IPS-NIHi7 (cell line): Measurements from ENCODE around the gene DENND2A.
A peak's percentile ranks its signal among the peaks of the same experiment; 100 is the strongest.
"Not testable (repeated sequence)": the region's sequence is repeated elsewhere in the genome, so short reads cannot be mapped to it uniquely, and the experiment has no call there.

Experiments
- DNase-seq: peaks from one replicate; pipeline ENCODE4 v3.0.0; 2012; ENCODE audit warnings: mixed read lengths; ENCODE audit errors: extremely low spot score

DENND2A gene

DNA sequence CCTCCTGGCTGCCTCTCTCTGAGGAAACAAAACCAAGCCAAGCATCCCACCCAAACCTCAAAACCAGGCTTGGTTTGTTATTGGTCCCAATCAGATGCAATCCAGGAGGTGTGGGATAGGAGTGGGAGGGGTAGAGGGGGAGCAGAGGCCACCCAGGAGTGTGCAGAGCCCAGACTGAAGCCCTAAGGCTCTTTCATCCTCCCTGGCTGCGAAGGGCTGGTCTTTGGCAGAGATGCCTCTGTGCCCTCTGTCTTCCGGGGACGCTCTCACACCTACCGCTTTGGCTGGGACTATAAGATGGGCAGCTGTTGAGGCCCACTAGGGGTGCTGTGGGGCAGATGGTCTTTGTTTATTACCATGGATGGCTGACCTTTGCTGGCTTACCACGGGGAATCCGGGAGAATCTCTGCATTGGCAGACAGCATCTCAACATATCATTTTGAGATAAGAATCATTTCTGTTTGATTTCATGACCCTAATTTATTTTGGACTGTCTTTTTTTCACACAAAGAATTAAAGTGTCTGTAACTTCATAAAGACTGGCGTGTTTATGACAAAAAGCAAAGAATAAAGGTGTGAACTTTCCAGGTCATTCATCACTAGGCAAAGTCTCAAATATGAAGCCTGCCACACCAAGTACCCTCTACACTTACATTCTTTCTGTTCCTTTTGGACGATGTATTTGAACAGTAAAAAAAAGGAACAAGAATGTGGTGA lies 6.5 kb upstream of the DENND2A start:
- peak; percentile 86 for DNase-seq

DNA sequence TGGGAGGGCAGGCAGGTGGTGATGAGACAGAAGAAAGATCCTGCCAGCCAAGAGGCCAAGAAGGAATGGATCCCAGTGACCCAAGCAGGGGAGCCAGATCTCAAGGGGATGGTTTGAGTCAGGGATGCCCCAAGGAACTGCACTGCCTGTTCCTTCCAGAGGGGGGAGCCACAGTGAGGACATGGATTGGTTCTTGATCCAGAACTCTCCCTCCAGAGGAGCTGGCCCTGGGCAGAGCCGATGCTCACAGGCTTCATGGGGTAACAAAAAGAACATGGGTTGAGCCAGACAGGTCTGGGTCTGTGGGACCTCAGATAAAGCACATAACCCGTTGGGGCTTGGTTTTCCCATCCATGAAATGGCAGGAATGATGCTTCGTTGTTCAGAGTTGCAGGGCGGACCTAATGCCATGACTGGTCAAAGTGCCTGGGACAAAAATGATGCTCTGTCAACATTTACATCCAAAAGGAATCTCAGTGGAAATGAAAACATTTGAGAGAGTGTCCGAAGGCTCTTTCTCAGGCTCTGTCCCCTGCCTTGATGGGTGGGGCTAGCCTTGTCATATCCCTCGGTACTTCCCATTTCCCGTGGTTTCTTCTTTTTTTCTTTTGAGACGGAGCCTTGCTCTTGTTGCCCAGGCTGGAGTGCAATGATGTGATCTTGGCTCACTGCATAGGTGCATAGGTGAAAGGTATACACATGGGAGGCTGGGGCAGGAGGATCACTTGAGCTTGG lies 4.7 kb upstream of the DENND2A start:
- DNase-seq, result peak; percentile 72

DNA sequence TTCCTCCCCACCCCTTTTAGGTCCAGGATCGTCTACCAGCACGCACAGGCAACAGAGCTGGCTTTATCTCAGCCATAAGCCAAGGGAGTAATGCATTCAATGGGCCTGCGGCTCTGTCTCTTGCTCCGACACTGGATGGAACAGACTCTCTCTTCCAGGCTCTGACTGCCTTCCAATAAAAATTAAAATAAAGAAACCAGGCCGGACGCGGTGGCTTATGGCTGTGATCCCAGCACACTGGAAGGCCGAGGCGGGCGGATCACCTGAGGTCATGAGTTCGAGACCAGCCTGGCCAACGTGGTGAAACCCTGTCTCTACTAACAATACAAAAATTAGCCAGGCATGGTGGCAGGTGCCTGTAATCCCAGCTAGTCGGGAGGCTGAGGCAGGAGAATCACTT lies 4.1 kb upstream of the DENND2A start:
- not testable (repeated sequence) for DNase-seq

DNA sequence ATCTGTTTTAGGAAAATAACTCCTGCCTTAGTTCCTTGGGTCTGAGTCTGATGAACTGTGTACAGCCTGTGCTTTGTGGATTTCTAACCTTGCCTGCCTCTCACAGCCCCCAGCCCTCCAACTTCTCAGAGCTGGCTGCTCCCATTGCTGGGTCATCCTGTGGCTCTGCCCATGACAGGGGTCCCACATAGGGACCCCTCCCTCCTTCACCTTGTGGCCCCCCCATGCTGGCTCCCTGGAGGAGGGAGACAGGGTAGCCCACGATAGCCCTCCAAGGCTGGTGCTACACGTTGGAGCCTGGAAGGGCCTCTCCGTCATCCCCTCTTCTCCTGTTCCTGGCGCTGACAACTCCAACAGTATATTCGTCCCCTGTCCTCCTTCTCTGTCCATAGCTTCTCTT lies 2.8 kb upstream of the DENND2A start:
- no peak for DNase-seq

DNA sequence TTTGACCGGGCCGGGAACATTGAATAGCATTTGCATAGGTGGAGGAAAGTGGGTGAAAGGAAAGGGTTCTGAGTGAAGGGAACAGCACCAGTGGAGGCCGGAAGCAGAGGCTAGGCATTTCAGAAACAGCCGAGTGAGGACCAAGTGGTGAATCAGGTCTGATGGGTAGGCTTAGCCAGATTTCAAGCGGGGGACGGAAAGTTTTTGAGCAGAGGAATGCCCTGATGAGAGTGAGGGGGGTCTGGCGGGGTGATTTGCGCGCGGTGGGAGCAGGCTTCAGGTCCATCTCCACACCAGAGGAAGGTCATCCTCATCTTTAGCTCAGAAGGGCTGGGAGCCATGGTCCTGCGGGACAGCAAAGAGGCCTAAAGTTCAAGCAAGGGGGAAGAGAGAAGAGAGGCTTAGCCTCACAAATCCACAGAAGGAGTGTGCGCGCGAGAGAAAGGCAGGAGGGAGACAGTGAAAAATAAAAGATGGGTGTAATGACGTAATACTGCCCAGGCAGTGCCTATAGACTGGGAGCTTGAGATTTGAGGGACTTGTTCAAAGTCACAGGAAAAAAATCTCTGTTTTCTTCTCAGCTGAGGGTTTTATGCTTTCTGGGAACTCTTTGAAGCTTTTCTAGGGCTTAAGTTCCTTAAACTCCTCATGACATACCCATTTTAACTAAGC lies 1.0 kb upstream of the DENND2A start:
- DNase-seq, result no peak

DNA sequence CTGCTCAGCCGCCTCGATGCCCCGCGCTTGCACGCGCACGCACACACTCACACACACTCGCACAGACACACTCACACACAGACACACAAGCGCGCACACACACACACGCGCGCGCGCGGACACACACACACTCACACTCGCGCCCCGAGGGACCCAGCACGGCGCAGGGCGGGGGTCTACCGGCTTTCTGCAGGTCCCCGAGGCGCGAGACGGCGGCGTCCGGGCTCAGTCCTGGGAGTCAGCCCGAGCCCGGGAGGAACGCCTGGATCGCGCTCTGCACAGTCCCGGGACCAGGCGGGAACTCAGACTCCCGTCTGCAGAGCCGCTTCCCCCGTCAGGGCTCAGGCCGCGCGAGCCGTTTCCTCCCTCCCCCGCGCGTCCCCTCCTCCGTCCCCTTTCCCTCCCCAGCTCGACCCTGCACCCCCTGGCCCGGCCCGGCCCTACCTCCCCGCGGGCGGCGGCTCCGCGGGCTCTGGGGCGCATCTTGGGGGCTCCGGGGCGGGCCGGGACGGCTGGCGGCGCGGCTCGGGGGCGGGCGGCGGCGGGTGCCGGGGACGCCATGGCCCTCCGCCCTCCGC lies 464 bp downstream of the DENND2A start:
- peak; percentile 60 for DNase-seq

DNA sequence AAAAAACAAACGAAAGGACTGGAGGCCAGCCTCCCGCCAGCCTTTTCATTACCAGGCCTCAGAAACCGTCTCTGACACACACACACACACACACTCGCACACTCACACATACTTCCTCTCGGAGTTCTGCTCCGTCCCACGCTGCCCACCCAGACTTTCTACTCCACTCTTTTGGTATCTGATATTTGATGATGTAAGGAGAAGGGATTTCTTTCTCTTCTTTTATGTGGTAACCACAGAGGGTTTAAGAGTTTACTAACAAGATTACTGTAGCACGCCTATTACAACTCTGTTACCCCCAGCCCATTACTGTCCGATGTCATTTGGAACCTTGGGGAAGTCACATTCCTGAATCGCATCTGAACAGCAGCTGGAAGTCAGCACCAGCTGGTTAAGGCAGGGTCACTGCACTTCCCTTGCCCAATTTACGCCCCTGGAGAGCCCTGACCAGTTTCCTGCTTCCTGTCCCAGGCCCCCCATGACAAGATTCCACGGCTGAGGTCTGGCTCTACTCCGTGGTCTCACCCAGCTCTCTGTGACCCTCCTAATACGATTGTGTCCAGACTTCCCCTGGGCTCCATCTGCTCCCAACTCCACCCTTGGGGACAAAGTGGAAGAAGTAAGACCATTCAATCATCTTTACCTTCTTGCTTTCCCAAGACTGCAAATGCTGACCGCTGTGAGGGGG lies 1.1 kb downstream of the DENND2A start:
- no peak for DNase-seq

DNA sequence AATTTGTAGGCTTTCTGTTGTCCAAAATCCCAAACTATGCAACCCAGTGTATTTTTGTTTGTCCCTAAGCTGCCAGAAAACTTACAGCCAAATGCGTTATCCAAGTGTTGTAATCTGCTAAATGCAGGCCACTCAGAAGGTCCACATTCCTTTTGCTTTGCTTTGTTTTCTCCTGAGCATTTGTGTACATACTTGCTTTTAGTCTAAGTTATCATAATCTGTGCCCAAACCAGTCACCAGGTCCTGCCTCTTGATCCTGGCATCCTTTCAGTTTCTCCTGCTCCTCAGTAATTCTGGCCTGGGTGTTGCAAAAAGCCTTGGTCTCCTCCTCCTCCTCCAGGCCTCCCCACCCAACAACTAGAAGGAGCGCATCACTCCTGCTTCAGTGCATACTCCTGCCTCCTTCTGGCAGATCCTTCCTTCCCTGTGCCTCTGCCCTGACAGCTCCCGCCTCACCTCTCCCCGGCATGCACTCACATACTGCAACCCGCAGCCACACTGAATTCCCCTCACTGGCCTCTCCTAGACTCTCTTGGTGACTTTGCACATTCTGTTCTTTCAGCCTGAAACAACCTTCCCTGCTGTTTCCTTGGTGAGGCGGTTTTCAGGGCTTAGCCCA lies 2.3 kb downstream of the DENND2A start:
- DNase-seq, result peak; percentile 68

DNA sequence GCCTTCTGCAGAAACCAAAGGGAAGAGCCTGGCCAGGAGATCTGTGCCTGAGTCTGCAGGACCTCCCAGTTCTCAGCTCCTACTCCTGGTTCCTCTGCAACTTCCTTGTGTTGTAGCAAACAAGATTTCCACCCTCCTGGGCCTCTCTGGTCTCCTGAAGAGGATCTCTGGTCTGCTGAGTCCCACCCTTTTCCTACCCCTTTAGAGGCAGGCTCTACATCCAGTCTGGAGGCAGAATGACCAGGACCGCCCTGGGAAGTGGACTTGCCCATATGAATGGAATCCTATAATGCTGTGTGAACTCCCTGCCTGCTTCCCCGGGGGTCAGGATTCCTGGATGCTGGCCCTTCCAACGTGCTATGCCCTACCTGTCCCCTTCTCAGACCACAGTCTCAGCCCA lies 3.2 kb downstream of the DENND2A start:
- no peak for DNase-seq

DNA sequence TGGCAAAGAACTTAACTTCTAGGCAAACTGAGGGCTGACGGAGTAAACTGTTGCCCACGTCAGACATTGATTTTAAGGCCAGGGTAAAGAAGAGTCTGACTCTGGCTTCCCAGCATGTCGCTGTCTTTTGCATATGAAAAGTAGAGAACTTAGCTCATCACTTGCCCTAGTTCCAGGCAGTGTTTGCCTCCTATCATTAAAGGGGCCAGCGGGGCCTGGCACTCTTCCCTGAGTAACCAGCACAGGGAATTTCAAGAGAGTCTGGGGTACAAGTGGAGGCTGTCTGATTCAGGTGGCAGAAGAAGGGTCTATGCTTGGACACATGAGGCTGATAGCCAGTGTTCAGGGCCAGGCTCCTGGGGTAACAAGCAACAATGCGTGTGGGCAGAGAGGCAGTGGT lies 4.8 kb downstream of the DENND2A start:
- no peak for DNase-seq

DNA sequence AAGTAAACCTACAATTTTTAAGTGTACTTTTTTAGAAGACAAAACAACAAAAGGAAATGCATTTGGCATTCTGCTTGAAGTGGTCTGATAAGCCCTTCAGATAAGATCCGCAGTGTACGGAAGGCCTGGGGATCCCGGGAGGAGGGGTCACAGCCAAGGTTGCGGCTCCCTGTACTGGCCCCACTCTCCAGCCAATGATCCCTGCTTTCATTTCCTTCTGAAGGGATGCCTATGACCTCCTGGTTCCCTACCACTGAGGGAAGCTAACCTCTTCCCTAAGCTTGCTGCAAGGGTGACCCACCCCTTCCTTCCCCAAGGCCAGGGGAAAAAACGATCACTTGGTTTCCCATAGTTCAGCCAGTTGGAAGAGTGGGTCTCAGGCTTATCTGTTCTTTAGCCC lies 5.3 kb downstream of the DENND2A start:
- DNase-seq, result no peak

DNA sequence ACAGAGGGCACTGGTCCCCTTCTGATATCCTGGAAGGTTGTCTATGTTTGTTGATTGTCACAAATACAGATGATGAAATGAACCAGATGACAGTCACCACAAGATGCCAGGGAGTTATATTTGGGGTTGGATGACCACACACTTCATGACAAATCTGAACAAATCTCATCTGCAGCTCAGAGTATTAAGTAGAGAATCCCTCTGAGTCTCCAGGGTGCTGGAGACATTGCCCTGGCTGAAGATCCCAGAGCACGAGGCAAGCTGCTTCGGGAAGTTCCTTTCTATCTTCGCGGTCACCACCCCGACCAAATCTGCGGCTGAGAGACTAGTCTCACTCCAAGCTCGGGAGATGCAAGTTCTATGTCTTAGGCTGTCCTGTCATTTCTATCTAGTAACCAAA lies 9.0 kb downstream of the DENND2A start:
- no peak for DNase-seq

DNA sequence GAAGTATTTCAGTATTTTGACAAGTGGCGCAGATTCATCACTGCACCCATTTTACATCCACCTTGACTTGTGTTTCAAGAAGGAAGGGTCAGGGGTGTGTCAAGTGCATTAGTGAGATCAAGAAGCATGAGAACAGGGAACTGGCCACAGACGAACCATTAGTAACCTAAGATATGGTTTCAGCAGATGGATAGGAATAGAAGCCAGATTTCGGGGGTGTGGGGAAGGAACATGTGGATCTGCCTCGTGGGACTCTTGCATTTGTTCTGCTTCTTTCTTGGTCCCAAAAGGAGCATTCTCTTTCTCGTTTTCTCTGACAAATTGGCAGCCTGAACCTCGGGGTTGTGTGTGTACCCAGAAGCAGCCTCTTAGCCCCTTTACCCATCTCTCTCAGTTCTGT lies 9.6 kb downstream of the DENND2A start:
- DNase-seq, result no peak

DNA sequence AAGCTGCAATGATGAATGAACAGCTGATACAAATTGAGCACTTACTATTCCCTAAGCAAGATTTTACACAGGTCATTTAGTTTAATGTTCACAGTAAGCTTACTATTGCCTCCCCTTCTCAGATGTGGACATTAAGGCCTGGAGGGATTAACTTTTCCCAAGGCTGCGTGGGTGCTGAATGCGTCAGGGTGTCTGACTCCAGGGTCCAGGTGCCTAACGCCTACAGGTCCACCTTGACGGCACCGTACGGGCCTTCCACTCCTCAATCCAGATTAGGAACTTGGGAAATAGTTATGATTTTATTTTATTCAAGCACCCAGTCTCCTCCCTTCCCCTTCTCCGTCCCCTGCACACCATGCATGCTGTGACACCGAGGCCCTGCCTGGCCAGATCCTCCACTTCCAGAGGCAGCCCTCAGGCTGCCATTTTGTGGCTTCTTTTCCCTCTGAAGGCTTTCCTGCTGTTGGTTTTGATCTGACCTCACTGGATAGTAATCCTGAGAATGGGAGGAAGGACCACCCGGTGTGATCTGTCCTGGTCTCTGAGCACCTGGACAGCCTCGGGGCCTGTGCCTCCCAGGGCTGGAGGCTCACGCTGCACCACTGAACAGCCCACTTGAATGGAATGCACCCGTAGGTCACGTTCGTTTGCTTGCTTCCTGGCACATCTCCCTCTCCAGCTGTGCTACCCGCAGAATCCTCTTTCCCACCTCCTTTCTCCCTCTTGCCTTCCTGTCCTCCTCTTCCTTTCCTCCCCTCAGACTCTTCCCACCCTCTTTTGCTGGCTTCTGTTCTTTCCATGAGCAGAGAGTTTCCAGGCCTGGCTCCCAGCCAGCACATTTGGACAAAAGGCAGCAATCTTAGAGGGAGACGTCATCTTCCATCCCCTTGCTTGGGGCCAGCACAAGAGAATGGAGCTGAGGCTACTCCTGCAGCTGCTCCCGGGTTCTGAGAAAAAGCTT lies 14.4 kb downstream of the DENND2A start:
- DNase-seq, result peak; percentile 73

DNA sequence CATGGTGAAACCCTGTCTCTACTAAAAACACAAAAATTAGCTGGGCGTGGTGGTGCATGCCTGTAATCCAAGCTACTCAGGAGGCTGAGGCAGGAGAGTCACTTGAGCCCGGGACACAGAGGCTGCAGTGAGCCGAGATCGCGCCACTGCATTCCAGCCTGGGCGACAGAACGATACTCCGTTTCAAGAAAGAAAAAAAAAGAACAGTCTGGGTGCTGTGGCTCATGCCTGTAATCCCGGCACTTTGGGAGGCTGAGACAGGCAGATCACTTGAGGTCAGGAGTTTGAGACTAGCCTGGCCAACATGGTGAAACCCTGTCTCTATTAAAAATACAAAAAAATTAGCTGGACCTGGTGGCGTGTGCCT lies 15.4 kb downstream of the DENND2A start:
- DNase-seq, result not testable (repeated sequence)

DNA sequence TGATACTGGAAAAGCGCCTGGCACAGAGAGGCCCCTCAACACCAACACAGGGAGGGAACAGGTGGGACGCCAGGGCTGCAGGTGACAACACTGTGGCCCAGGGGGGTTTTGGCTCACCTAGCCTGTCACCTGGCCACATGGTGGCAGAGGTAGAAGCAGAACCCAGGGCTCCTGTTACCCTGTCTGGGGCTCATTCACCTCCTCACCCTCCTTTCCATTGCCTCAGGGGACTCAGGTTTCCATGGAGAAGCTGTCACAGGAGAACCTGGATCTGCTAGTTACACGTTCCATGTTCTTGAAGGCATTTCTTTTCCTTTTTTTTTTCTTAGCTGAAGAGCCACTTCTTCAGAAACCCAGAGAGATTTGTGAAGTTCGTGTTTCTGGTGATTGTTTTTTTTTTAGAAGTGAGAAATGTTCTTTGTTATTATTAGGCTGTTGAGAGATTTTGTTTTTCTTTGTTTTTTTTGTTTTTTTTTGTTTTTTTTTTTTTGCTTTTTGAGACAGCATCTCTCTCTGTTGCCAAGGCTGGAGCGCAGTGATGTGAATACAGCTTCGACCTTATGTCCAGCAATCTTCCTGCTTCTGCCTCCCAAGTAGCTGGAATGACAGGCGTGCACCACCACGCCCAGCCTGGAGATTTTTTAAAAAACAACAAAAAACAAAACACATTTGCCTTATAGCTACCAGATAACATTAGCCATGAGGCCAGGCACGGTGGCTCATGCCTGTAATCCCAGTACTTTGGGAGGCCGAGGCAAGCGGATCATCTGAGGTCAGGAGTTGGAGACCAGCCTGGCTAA lies 16.0 kb downstream of the DENND2A start:
- DNase-seq, result no peak

DNA sequence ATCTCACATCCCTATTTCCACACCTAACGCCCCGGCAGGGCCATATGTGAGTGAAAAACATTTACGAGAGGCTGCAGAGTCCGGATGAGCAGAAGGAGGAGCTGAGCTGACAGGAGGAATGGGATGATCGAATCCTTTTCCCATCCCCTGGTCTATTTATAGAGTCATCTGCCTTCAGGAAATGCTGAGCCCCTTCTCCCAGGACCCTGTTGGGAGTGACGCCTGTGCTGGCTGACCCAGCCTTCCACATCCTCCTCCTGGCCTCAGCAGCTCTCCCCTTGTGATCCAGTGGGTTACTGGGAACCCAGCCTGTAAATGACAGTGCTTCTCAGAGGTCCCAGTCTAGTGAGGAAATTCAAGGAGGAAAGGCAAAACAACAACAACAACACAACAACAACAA lies 16.6 kb downstream of the DENND2A start:
- DNase-seq, result no peak

DNA sequence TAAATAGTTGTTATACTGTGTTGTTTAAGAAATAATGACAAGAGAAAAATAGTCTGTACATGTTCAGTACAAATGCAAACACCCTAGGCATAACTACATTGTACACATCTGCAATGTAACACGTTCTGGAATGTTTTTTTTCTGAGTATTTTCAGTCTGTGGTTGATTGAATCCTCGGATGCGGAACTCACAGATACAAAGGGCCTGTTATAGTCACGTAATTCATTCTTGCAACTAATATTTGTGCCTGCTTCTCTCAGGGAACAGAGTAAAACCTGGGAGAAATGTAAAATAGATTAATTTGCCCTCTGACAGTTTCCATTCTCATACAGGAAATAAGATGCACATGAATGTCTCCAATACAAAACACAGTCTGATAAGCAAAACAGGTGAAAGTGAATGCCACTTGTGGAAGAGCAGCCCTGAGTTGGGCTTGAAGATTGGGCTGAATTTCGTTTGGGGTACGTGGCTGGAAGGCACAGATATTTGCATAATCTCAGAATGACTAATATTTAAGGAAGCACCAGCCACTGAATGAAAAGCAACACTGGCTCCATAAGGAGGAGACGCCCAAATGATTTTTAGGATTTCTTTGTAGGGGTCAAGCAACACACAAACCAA lies 19.1 kb downstream of the DENND2A start:
- no peak for DNase-seq

DNA sequence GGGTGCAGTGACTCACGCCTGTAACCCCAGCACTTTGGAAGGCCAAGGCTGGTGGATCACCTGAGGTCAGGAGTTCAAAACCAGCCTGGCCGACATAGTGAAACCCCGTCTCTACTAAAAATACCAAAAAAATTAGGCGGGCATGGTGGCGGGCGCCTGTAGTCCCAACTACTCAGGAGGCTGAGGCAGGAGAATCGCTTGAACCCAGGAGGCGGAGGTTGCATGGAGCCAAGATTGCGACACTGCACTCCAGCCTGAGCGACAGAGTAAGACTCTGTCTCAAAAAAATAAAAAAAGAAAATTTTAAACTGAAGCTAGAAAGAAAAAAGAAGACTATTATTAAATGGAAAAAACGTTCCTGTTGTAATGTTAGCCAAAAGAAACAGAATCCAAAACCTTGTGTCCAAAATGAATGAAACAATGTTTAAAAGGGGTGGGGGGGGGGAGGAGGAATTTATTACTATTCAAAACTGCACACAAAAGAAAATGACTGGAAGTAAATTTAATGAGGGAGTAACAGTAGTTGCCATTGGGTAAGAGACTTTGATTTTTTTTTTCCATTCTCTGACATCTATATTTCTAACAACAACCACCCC lies 20.6 kb downstream of the DENND2A start:
- not testable (repeated sequence) for DNase-seq
